ENCODE data around the gene PALMD.
A peak's percentile ranks its signal among the peaks of the same experiment; 100 is the strongest.

The PALMD gene

GRCh38 chr1:99685516-99686180 is 39.7 kb downstream of the PALMD start:
- H3K4me3 ChIP-seq (ENCODE audit: low read depth, low read length) = no peak overlapping the region
- TF ChIP-seq CTCF (IDR thresholded peaks at IDR 0.05; ENCODE audit: borderline replicate concordance, insufficient read depth, low read depth, low read length) = peak; percentile 76

GRCh38 chr1:99691175-99691574 is 45.3 kb downstream of the PALMD start:
- no peak for TF ChIP-seq CTCF (IDR thresholded peaks at IDR 0.05; ENCODE audit: borderline replicate concordance, insufficient read depth, low read depth, low read length)
- H3K4me3 ChIP-seq (ENCODE audit: low read depth, low read length) = no peak overlapping the region

DNA sequence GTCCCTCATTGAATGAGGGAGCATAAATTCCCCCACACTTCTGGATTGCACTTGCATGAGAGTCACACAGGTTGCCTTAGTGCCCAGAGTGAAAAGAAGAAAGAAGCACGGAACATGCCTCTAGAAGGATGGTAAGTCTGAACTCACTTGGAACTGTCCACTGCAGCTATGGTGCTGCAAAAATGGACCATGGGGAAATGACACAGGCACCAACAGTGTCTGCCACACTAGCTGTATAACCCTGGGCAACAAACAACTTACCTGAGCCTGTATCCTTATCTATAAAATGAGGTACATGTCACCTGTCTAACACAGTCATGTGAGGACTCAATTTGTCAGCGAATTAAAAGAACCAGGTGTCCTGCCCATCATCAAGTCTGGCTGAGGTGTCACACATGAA is 50.7 kb downstream of the PALMD start:
- no peak overlapping the region for H3K4me3 ChIP-seq (ENCODE audit: low read depth, low read length)
- no peak for TF ChIP-seq CTCF (IDR thresholded peaks at IDR 0.05; ENCODE audit: borderline replicate concordance, insufficient read depth, low read depth, low read length)

DNA sequence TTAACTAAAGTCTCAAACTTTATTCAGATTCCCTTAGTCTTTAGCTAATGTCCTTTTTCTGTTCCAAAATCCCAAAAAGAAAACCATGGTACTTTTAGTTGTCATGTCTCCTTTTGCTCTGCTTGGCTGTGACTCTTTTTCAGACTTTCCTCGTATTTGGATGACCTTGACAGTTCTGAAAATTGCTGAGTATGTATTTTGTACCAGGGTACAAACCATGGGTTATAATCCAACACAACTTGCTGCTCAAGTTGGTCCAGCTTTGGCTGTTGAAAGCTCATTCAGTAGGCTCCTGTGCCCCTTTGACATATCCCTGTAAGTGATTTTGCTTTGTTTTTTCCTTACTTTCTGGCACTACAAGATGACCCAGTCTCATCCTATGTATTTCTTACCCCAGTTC is 51.7 kb downstream of the PALMD start:
- TF ChIP-seq CTCF (IDR thresholded peaks at IDR 0.05; ENCODE audit: borderline replicate concordance, insufficient read depth, low read depth, low read length) = no peak
- H3K4me3 ChIP-seq (ENCODE audit: low read depth, low read length) = no peak overlapping the region

GRCh38 chr1:99700020-99700419 is 54.1 kb downstream of the PALMD start:
- H3K4me3 ChIP-seq (ENCODE audit: low read depth, low read length) = no peak overlapping the region
- TF ChIP-seq CTCF (IDR thresholded peaks at IDR 0.05; ENCODE audit: borderline replicate concordance, insufficient read depth, low read depth, low read length) = no peak

DNA sequence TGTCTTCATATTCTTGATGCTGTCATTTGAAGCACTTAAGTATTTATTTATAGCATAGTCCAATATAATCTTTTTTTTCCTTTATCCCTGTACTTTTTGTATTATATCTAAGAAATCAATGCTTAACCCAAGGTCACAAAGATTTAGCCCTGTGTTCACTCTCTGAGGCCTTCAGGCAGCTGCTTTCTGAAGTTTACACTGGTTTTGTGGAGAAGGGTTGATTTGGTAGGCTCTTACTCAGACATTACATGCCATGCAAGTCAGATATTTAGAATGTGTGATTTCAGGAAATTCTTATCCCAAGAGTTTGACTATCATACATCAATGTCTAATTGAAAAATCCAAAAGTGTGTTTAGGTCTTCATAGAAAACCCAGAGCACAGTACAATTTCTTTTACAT is 56.3 kb downstream of the PALMD start:
- H3K4me3 ChIP-seq (ENCODE audit: low read depth, low read length) = no peak overlapping the region
- TF ChIP-seq CTCF (IDR thresholded peaks at IDR 0.05; ENCODE audit: borderline replicate concordance, insufficient read depth, low read depth, low read length) = no peak

GRCh38 chr1:99704356-99704816 is 58.5 kb downstream of the PALMD start:
- H3K4me3 ChIP-seq (ENCODE audit: low read depth, low read length) = no peak overlapping the region
- TF ChIP-seq CTCF (IDR thresholded peaks at IDR 0.05; ENCODE audit: borderline replicate concordance, insufficient read depth, low read depth, low read length) = no peak

Measured in GM12875 (cell line).